ENCODE results near the gene PLAGL2.

Gene PLAGL2

GRCh38 chr20:32144898-32145662 is 62.5 kb downstream of the PLAGL2 start:
- peak; percentile 72 for DNase-seq

- no peak for DNase-seq
Observed at GRCh38 chr20:32142991-32143390, 64.6 kb downstream of the PLAGL2 start.

Data from NCI-H510A (cell line).